ENCODE results near the gene BGN.

BGN gene

GRCh38 chrX:153494541-153495361 is at the start of gene BGN:
Gene BGN, plus strand, starts transcription at chrX:153494980. Its CDS starts 9,652 bp downstream, at chrX:153504632.
- FAIRE-seq = no peak

GRCh38 chrX:153445106-153445855 is 49.5 kb upstream of the BGN start:
- DNase-seq (ENCODE audit: low spot score) (no peak), FAIRE-seq (no peak)

More at GRCh38 chrX:153494541-153495361, at the start of gene BGN:
- no peak for DNase-seq (ENCODE audit: low spot score)

- DNase-seq (ENCODE audit: low spot score) = no peak
- no peak for FAIRE-seq
Observed at GRCh38 chrX:153445856-153446635, 48.7 kb upstream of the BGN start, which contains the start of gene TREX2. Gene TREX2, minus strand, starts transcription at chrX:153446056. Its CDS starts 626 bp downstream, at chrX:153445430.

GRCh38 chrX:153446636-153446936 is 48.2 kb upstream of the BGN start:
- no peak for FAIRE-seq
- no peak for DNase-seq (ENCODE audit: low spot score)

GRCh38 chrX:153446950-153447580 is 47.7 kb upstream of the BGN start:
- FAIRE-seq (no peak), DNase-seq (ENCODE audit: low spot score) (no peak)

- FAIRE-seq (no peak), DNase-seq (ENCODE audit: low spot score) (no peak)
Observed at GRCh38 chrX:153447581-153447960, 47.2 kb upstream of the BGN start.

GRCh38 chrX:153448556-153449367 is 46.0 kb upstream of the BGN start:
- FAIRE-seq (no peak), DNase-seq (ENCODE audit: low spot score) (no peak)

GRCh38 chrX:153449368-153450113 is 45.2 kb upstream of the BGN start:
- FAIRE-seq = no peak
- no peak for DNase-seq (ENCODE audit: low spot score)

GRCh38 chrX:153450114-153450948 is 44.4 kb upstream of the BGN start:
- FAIRE-seq (no peak), DNase-seq (ENCODE audit: low spot score) (no peak)

- DNase-seq (ENCODE audit: low spot score) (no peak), FAIRE-seq (no peak)
Observed at GRCh38 chrX:153450949-153451277, 43.9 kb upstream of the BGN start.

- FAIRE-seq (no peak), DNase-seq (ENCODE audit: low spot score) (no peak)
Observed at GRCh38 chrX:153454901-153455550, 39.8 kb upstream of the BGN start.

GRCh38 chrX:153455571-153455970 is 39.2 kb upstream of the BGN start:
- FAIRE-seq = no peak

GRCh38 chrX:153456161-153456560 is 38.6 kb upstream of the BGN start:
- FAIRE-seq (no peak), DNase-seq (ENCODE audit: low spot score) (no peak)

More at GRCh38 chrX:153455571-153455970, 39.2 kb upstream of the BGN start:
- DNase-seq (ENCODE audit: low spot score) = no peak

- DNase-seq (ENCODE audit: low spot score) (no peak), FAIRE-seq (no peak)
Observed at GRCh38 chrX:153456704-153457103, 38.1 kb upstream of the BGN start.

GRCh38 chrX:153457136-153457825 is 37.5 kb upstream of the BGN start:
- FAIRE-seq (no peak), DNase-seq (ENCODE audit: low spot score) (no peak)

- DNase-seq (ENCODE audit: low spot score) (no peak), FAIRE-seq (no peak)
Observed at GRCh38 chrX:153457827-153458466, 36.8 kb upstream of the BGN start.

GRCh38 chrX:153458476-153458875 is 36.3 kb upstream of the BGN start:
- DNase-seq (ENCODE audit: low spot score) (no peak), FAIRE-seq (no peak)
